ENCODE measurements around the gene A3GALT2. TPM values are rescaled to one million over a fixed set of nuclear protein-coding genes. Genes with fewer than 3 reads are reported as not detected.

The A3GALT2 gene
- total RNA-seq, 1 donor from 2014 or later, result 0.35 TPM

GRCh38 chr1:33268927-33269610 lies 51.8 kb downstream of the A3GALT2 start:
- peak overlapping the region; percentile 62 for H3K27ac Mint-ChIP-seq (ENCODE audit: unreplicated experiment)
- TF ChIP-seq, protein P1, sequence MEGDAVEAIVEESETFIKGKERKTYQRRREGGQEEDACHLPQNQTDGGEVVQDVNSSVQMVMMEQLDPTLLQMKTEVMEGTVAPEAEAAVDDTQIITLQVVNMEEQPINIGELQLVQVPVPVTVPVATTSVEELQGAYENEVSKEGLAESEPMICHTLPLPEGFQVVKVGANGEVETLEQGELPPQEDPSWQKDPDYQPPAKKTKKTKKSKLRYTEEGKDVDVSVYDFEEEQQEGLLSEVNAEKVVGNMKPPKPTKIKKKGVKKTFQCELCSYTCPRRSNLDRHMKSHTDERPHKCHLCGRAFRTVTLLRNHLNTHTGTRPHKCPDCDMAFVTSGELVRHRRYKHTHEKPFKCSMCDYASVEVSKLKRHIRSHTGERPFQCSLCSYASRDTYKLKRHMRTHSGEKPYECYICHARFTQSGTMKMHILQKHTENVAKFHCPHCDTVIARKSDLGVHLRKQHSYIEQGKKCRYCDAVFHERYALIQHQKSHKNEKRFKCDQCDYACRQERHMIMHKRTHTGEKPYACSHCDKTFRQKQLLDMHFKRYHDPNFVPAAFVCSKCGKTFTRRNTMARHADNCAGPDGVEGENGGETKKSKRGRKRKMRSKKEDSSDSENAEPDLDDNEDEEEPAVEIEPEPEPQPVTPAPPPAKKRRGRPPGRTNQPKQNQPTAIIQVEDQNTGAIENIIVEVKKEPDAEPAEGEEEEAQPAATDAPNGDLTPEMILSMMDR (IDR thresholded peaks at IDR 0.05), result no peak
- H3K4me1 Mint-ChIP-seq (ENCODE audit: unreplicated experiment), result peaks cover 48% of the 10 kb centered on the region
- H3K36me3 Mint-ChIP-seq (ENCODE audit: unreplicated experiment), result peaks cover 25% of the 10 kb centered on the region
- no peaks in the 10 kb centered on the region for H3K27me3 Mint-ChIP-seq (ENCODE audit: unreplicated experiment)
- H3K4me3 Mint-ChIP-seq (ENCODE audit: unreplicated experiment), result no peak overlapping the region
- no peak for DNase-seq (ENCODE audit: extremely low spot score, unreplicated experiment)
- H3K9me3 Mint-ChIP-seq (ENCODE audit: unreplicated experiment), result no peaks in the 10 kb centered on the region

DNA sequence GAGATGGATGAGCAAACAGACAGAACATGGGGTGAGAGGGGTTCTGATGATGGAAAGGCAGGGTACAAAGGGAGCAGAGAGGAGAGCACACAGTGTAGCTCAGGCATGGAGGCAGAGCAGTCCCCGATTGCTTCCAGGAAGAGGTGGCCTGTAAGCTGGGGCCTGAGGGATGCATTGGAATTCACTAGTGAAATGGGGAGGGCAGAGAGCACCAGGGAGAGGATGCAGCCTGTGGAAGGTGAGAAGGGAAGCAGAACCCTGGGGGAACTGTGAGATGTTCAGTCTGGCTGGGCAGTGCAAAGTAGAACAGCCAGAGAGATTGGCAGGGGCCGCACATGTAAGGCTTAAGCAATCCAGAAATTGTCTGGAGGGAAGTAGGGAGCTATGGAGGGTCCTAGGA lies 52.4 kb downstream of the A3GALT2 start:
- TF ChIP-seq, protein P1 (IDR thresholded peaks at IDR 0.05), result no peak

DNA sequence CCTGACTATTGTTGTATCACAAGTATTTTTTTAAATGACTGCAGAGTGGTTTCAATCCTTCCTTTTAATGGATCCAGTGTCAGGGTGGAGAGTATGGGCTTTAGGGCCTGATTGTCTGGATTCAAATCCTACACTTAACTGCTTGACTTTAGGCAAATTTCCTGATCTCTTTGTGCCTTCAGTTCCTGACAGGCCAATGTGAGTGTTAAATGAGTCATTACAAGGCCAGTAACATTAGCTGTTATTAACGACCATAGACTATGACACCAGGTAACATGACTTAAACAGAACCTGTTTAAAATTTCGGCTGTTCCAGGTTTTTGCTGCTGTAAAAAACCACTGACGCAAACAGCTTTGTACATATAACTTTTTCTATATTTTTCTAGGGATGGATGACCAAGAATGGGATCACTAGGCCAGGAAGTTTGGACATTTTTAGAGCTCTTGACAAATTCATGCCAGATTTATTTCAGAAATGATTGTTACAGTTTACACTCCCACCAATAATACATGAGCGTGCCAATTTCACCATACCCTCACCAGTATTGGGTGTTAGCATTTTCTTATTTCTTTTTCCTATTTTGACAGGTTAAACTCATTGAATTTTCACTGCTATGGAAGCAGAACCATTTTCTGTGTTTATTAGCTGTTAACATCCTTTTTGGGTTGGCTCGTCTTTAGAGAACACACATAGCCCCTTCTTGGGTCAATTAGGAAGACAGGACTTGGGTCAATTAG lies 53.3 kb downstream of the A3GALT2 start:
- no peak overlapping the region for H3K4me3 Mint-ChIP-seq (ENCODE audit: unreplicated experiment)
- no peaks in the 10 kb centered on the region for H3K9me3 Mint-ChIP-seq (ENCODE audit: unreplicated experiment)
- H3K27me3 Mint-ChIP-seq (ENCODE audit: unreplicated experiment), result no peaks in the 10 kb centered on the region
- DNase-seq (ENCODE audit: extremely low spot score, unreplicated experiment), result no peak
- TF ChIP-seq, protein P1 (IDR thresholded peaks at IDR 0.05), result no peak
- H3K4me1 Mint-ChIP-seq (ENCODE audit: unreplicated experiment), result peaks cover 54% of the 10 kb centered on the region
- peaks cover 20% of the 10 kb centered on the region for H3K36me3 Mint-ChIP-seq (ENCODE audit: unreplicated experiment)
- peak overlapping the region; percentile 42 for H3K27ac Mint-ChIP-seq (ENCODE audit: unreplicated experiment)

More for the DNA sequence above, 52.4 kb downstream of the A3GALT2 start:
- peaks cover 54% of the 10 kb centered on the region for H3K4me1 Mint-ChIP-seq (ENCODE audit: unreplicated experiment)
- peaks cover 25% of the 10 kb centered on the region for H3K36me3 Mint-ChIP-seq (ENCODE audit: unreplicated experiment)
- DNase-seq (ENCODE audit: extremely low spot score, unreplicated experiment), result no peak
- H3K27ac Mint-ChIP-seq (ENCODE audit: unreplicated experiment), result no peak overlapping the region
- H3K9me3 Mint-ChIP-seq (ENCODE audit: unreplicated experiment), result no peaks in the 10 kb centered on the region
- H3K4me3 Mint-ChIP-seq (ENCODE audit: unreplicated experiment), result no peak overlapping the region
- no peaks in the 10 kb centered on the region for H3K27me3 Mint-ChIP-seq (ENCODE audit: unreplicated experiment)

- H3K4me3 Mint-ChIP-seq (ENCODE audit: unreplicated experiment), result no peak overlapping the region
- peaks cover 51% of the 10 kb centered on the region for H3K4me1 Mint-ChIP-seq (ENCODE audit: unreplicated experiment)
- TF ChIP-seq, protein P1 (IDR thresholded peaks at IDR 0.05), result no peak
- H3K9me3 Mint-ChIP-seq (ENCODE audit: unreplicated experiment), result no peaks in the 10 kb centered on the region
- H3K27ac Mint-ChIP-seq (ENCODE audit: unreplicated experiment), result no peak overlapping the region
- no peaks in the 10 kb centered on the region for H3K27me3 Mint-ChIP-seq (ENCODE audit: unreplicated experiment)
- no peak for DNase-seq (ENCODE audit: extremely low spot score, unreplicated experiment)
- peaks cover 16% of the 10 kb centered on the region for H3K36me3 Mint-ChIP-seq (ENCODE audit: unreplicated experiment)
These were observed 54.1 kb downstream of the A3GALT2 start for GRCh38 chr1:33266766-33267165.

Measured in osteocyte (in vitro differentiated cells).